ENCODE data around the gene UST.
"Not testable (repeated sequence)": the region's sequence is repeated elsewhere in the genome, so short reads cannot be mapped to it uniquely, and the experiment has no call there.

UST gene

DNA sequence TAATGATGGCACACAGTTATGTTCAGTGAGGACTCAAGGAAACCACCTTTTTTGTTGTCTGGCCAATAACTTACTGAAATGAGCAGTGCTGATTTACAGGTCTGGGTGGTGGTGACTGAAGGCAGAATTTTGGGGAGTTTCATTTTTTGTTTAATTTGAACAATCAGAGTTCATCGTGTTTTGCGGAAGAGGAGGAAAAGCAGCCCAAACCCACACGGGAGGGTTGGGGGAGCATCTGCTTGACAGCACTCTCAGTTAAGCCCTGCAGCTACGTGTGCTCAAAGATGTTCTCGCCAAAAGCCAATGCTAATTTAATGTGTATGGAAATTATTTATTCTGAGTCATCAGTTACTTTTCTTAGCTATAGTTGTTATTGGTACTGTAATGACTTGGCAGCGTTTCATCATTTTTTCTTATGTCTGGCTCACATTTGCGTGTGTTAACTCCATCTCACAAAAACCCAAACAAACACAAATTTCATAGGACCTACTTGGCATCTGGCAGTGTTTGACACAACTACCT is 89.2 kb downstream of the UST start:
- DNase-seq (ENCODE audit: low read depth in 2 of 2, low spot score in 1 of 2), result no peak

DNA sequence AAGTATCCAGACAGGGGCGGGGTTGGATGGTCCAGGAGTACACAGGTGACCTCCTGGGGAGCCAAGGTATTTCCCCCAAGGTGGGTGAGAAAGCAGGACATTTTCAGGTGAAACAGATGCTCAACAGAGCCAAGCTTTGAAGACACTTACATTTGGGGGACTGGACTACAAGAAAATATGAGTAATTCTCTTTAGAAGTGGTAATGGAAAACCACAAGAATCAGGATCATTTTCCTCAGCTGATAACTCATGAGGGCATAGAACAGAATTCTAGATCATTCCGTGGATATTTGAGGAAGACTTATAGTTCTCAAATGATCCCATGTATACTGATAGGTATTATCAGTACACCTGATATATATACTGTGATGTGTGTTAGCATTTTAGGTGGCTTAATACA is 89.9 kb downstream of the UST start:
- no peak for DNase-seq (ENCODE audit: low read depth in 2 of 2, low spot score in 1 of 2)

DNA sequence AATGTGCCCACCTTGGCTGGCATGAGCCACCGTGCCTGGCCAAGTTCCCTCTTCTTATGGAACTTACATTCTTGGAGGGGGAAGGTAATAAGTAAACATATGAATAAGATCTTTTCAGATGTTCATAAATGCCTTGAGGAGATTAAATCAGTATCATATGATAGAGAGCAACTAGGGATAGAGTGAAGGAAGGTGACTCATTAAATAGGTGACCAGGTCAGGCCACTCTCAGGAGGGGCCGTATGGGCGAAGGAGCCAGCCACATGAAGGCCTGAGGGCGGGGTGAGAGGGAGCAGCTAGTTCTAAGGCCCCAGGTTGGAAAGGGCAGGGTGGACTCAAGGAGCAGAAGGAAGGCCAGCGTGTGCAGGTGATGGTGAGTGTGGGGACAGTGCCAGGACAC is 91.1 kb downstream of the UST start:
- DNase-seq (ENCODE audit: low read depth in 2 of 2, low spot score in 1 of 2), result no peak

DNA sequence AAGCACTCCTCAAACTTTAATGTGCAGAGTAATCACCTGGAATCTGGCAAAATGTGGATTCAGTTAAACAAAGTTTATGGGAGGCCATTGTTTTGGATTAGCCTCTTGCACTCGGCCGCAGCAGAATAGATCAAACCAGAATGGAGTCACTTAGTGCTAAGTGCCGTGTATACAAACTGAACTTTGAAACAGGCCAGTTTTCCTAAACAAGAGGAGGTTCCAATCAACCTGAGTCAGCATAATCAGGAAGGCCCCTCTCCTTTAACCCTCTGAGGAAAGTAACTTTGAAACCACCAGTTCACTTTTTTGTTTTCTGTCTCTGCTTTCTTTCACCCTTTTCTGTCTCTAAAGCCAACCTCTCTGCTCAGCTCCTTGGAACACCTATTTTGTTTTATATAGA is 92.2 kb downstream of the UST start:
- no peak for DNase-seq (ENCODE audit: low read depth in 2 of 2, low spot score in 1 of 2)

- no peak for DNase-seq (ENCODE audit: low read depth in 2 of 2, low spot score in 1 of 2)
Observed at GRCh38 chr6:148840256-148840655, 93.4 kb downstream of the UST start.

GRCh38 chr6:148842296-148843019 is 95.6 kb downstream of the UST start:
- no peak for DNase-seq (ENCODE audit: low read depth in 2 of 2, low spot score in 1 of 2)

GRCh38 chr6:148845464-148845863 is 98.6 kb downstream of the UST start:
- DNase-seq (ENCODE audit: low read depth in 2 of 2, low spot score in 1 of 2), result no peak

DNA sequence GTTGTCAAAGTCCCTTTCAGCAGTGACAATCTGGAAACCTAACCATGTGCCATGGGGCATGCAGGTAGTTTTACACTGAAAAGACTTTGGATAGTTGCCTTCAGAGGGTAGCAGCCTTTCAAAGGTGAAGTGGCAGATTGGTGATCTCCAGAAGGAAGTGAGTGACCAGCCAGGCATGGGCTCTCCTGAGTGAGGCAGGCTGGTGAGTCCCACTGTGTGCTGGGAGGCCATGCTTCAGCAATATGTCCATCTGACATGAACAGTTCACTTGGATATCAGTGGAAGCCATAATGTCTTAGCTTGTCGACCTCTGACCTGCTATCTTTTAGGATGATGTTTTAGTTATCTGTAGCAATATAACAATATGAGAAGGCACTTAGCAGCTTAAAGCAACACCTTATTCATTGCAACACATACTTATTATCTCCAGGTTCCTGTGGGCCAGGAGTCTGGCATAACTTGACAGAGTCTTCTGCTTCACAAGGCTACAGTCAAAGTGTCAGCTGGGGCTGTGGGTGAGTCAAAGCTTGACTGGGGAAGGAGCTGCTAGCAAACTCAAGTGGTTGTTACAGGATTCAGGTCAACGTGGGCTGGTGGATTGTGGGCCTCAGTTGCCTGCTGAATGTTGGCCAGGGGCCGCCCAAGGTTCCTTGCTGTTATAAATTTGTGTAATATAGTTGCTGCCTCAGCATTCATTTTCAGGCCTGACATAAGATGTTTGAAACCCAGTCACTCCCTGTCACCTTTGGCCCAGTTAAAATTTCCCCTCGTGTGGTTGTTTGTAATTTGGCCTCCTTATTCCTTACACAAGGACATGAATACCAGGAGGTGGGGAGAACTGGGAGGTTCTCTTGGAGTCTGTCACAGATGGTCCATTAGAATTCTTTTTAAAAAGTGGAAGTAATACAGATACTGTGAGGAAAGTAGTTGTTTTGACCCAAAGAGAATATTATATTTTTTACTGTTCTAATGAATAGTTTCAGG is 100.2 kb downstream of the UST start:
- DNase-seq (ENCODE audit: low read depth in 2 of 2, low spot score in 1 of 2), result no peak

DNA sequence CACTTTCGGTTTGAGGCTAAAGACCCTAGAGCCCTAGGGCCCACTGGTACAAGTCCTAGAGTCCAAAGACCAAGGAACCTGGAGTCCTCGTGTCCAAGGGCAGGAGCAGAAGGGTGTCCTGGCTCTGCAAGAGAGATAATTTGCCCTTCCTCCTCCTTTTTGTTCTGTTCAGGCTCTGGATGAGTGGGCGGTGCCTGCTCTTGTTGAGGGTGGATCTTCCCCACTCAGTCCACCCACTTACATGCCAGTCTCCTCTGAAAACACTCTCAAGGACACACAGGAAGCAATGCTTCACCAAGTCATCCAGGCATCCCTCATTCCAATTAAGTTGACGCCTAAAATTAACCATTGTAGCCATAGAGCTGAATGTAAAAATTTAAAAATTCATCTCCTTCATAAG is 102.1 kb downstream of the UST start:
- DNase-seq (ENCODE audit: low read depth in 2 of 2, low spot score in 1 of 2), result no peak

GRCh38 chr6:148849449-148849848 is 102.6 kb downstream of the UST start:
- not testable (repeated sequence) for DNase-seq (ENCODE audit: low read depth in 2 of 2, low spot score in 1 of 2)

DNA sequence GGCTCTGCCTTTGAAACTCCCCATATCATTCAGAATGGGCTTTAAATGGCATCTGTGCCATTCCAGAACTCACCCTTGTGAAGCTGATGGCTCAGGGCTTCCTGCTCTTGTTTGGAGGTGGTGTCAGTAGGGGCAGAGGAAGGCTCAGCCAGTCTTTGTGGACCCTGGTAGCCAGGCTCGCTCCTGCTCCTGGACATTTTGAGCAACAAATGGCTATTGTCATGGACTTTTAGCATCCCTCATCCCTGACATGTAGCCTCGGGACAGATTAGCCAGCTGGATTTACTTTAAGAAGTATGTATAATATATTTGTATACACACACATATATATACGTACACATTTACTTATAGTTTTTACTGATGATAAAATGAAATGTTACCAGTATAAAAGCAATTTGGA is 104.1 kb downstream of the UST start:
- no peak for DNase-seq (ENCODE audit: low read depth in 2 of 2, low spot score in 1 of 2)

- DNase-seq (ENCODE audit: low read depth in 2 of 2, low spot score in 1 of 2), result no peak
Observed at GRCh38 chr6:148851683-148852556, 105.1 kb downstream of the UST start.

DNA sequence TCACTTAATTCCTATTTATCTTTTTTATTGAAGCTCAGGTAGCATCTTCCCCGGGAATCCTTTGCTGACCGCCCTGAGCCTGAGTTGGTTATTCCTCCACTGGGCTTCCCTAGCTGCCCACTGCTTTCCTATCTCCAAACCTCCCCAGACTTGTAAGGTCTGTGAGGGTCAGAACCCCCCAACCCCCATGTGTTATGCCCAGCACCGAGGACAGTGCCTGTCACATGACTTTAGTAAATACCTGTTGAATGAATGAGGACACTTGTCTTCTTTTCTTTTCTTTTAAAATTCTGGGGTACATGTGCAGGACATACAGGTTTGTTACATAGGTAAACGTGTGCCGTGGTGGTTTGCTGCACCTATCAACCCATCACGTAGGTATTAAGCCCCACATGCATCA is 105.9 kb downstream of the UST start:
- no peak for DNase-seq (ENCODE audit: low read depth in 2 of 2, low spot score in 1 of 2)

DNA sequence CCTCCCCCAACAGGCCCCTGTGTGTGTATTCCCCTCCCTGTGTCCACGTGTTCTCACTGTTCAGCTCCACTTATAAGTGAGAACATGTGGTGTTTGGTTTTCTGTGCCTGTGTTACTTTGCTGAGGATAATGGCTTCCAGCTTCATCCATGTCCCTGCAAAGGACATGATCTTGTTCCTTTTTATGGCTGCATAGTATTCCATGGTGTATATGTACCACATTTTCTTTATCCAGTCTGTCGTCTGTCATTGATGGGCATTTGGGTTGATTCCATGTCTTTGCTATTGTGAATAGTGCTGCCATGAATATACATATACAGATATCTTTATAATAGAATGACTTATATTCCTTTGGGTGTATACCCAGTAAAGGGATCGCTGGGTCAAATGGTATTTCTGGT is 106.3 kb downstream of the UST start:
- DNase-seq (ENCODE audit: low read depth in 2 of 2, low spot score in 1 of 2), result not testable (repeated sequence)

DNA sequence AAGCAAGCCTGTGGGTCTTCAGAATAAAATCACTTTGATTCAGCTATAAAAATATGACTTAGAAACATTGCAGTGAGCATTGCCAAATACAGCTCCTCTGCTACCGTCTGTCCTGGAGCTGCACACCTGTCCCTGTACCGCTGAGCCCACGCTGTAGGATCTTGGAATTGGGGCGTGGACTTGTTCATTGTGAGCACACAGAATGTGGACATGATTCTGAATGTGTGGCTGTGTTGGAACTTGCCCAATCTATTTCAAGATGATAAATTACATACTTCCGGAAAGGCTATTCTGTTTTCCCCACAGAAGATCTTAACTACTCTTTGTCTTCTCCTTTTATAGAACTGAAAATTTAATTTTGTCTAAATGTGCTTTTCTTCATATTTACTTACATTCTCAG is 107.3 kb downstream of the UST start:
- DNase-seq (ENCODE audit: low read depth in 2 of 2, low spot score in 1 of 2), result no peak

DNA sequence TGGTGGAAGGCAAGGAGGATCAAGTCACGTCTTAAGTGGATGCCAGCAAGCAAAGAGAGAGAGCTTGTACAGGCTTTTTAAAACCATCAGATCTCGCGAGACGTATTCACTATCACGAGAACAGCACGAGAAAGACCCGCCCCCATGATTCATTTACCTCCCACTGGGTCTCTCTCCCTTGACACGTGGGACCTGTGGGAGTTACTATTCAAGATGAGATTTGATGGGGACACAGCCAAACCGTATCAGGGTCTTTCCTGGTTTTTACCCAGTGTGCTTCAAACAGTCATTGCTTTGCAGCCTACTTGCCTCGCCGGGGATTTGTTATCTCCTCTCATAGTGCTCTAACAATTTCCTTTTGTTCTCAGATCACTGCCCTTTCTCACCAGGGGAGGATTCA is 108.2 kb downstream of the UST start:
- DNase-seq (ENCODE audit: low read depth in 2 of 2, low spot score in 1 of 2), result no peak

DNA sequence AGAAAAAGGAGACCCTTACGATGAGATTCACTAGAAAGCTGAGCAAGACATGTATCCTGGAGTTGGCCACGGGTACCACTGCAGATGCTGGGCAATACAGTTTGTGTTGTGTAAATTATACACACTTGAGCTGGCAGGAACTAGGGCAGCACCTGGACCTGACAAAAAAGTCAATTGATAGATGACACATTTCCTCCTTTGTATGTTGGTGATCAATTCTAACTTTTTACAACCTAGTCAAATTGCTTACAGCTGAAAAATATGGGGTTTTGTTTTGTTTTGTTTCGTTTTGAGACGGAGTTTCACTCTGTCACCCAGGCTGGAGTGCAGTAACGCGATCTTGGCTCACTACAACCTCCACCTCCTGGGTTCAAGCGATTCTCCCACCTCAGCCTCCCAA is 108.9 kb downstream of the UST start:
- no peak for DNase-seq (ENCODE audit: low read depth in 2 of 2, low spot score in 1 of 2)

GRCh38 chr6:148857798-148858390 is 111.1 kb downstream of the UST start:
- DNase-seq (ENCODE audit: low read depth in 2 of 2, low spot score in 1 of 2), result no peak

- not testable (repeated sequence) for DNase-seq (ENCODE audit: low read depth in 2 of 2, low spot score in 1 of 2)
Observed at GRCh38 chr6:148864132-148864531, 117.3 kb downstream of the UST start.

DNA sequence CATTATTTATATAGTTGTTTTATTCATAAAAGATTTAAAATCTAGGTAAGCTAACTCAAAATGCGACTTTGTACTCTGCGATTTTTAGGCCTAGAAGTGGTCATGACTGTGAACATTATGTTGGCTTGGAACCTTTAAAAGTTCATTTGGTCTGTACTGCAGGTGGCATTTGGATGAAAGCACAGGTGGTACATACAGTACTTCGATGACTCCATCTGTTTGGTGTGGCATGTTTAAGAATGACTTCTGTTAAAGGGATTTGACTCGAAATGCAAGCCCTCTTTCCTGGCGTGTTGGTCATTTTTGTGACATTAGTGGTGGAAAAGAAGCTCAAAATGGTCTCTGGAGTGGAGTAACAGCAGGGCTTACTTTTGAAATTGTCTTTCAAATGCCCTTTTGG is 118.1 kb downstream of the UST start:
- no peak for DNase-seq (ENCODE audit: low read depth in 2 of 2, low spot score in 1 of 2)

Data from stimulated activated CD8-positive, alpha-beta memory T cell treated with anti-CD3 and anti-CD28 coated beads, Interleukin-4, amount 100 ng/mL, for 4 hours (primary cell).